ENCODE results near the gene TTLL5.
A peak's percentile ranks its signal among the peaks of the same experiment; 100 is the strongest.

TTLL5 gene

GRCh38 chr14:75702616-75703261, 41.7 kb downstream of the TTLL5 start:
- peak; percentile 7 for DNase-seq (ENCODE audit: low spot score)

GRCh38 chr14:75703467-75703866, 42.4 kb downstream of the TTLL5 start:
- DNase-seq (ENCODE audit: low spot score), result no peak

- no peak for DNase-seq (ENCODE audit: low spot score)
Measured at GRCh38 chr14:75705014-75705413, 44.0 kb downstream of the TTLL5 start.

- peak; percentile 82 for DNase-seq (ENCODE audit: low spot score)
Measured at GRCh38 chr14:75709207-75709812, 48.3 kb downstream of the TTLL5 start.

GRCh38 chr14:75711105-75711795, 50.2 kb downstream of the TTLL5 start:
- DNase-seq (ENCODE audit: low spot score), result peak; percentile 72

- peak; percentile 88 for DNase-seq (ENCODE audit: low spot score)
Measured at GRCh38 chr14:75711796-75712211, 50.8 kb downstream of the TTLL5 start.

GRCh38 chr14:75714991-75715390, 53.9 kb downstream of the TTLL5 start:
- DNase-seq (ENCODE audit: low spot score), result no peak

GRCh38 chr14:75715926-75716780, 55.1 kb downstream of the TTLL5 start:
- DNase-seq (ENCODE audit: low spot score), result peak; percentile 61

- DNase-seq (ENCODE audit: low spot score), result no peak
Measured at GRCh38 chr14:75717729-75718128, 56.7 kb downstream of the TTLL5 start.

- no peak for DNase-seq (ENCODE audit: low spot score)
Measured at GRCh38 chr14:75718199-75718598, 57.2 kb downstream of the TTLL5 start.

GRCh38 chr14:75720116-75720515, 59.1 kb downstream of the TTLL5 start:
- no peak for DNase-seq (ENCODE audit: low spot score)

- DNase-seq (ENCODE audit: low spot score), result peak; percentile 71
Measured at GRCh38 chr14:75720842-75721498, 59.9 kb downstream of the TTLL5 start.

- DNase-seq (ENCODE audit: low spot score), result no peak
Measured at GRCh38 chr14:75723716-75724115, 62.7 kb downstream of the TTLL5 start.

GRCh38 chr14:75724414-75725204, 63.6 kb downstream of the TTLL5 start:
- DNase-seq (ENCODE audit: low spot score), result no peak

- DNase-seq (ENCODE audit: low spot score), result no peak
Measured at GRCh38 chr14:75725481-75725880, 64.4 kb downstream of the TTLL5 start.

- no peak for DNase-seq (ENCODE audit: low spot score)
Measured at GRCh38 chr14:75726321-75726720, 65.3 kb downstream of the TTLL5 start.

GRCh38 chr14:75727124-75727523, 66.1 kb downstream of the TTLL5 start:
- DNase-seq (ENCODE audit: low spot score), result no peak

- DNase-seq (ENCODE audit: low spot score), result no peak
Measured at GRCh38 chr14:75732888-75733287, 71.8 kb downstream of the TTLL5 start.

- no peak for DNase-seq (ENCODE audit: low spot score)
Measured at GRCh38 chr14:75734854-75735253, 73.8 kb downstream of the TTLL5 start.

- no peak for DNase-seq (ENCODE audit: low spot score)
Measured at GRCh38 chr14:75736845-75737485, 75.9 kb downstream of the TTLL5 start.

- DNase-seq (ENCODE audit: low spot score), result no peak
Measured at GRCh38 chr14:75738192-75738591, 77.1 kb downstream of the TTLL5 start.

All from AG08395 (cell line).